ENCODE measurements around the gene CRISPLD2. TPM values are rescaled to one million over a fixed set of nuclear protein-coding genes. Genes with fewer than 3 reads are reported as not detected.
"Not testable (repeated sequence)": the region's sequence is repeated elsewhere in the genome, so short reads cannot be mapped to it uniquely, and the experiment has no call there.

The CRISPLD2 gene
- total RNA-seq, 4 donors from 2014 or later: 6.0 to 166 (median 24.2) TPM

DNA sequence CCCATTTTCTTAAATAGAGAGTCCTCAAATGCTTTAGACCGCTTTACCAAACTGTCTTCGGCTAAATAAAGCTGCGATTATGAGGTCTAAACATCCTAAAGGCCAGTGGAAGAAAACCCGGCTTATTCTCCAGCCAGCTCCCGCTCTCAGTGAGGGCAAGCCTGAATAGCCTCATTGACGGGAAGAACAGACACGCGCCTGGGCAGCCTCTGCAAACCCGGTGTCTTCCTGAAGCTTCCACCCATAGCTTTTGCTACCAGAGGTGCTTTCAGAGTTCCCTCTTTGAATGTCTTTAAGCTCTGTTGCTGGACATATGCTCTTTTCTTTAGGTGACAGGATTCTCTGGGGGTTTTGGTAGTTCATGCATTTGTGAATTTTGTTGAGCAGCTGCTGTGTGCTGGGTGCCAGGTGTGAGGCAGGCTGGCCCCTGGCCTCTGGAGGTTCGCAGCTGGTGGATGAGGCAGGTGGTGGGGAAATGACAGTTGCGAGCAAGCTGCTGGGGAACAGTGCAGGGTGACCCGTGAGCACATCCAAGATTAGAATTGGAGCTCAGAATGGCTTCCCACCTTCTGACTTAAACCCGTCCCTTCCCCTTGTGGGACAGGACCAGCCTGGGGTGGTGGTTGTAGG is 44.7 kb downstream of the CRISPLD2 start:
- intact Hi-C loops (cut with DNase I): no loop called here
- WGBS, 2 donors: 82 to 83% methylated on average over 11 to 13 of the region's 13 CpGs
- H3K4me3 ChIP-seq: no peak overlapping the region
- TF ChIP-seq POLR2A (IDR thresholded peaks at IDR 0.05): no peak
- TF ChIP-seq, protein P1, sequence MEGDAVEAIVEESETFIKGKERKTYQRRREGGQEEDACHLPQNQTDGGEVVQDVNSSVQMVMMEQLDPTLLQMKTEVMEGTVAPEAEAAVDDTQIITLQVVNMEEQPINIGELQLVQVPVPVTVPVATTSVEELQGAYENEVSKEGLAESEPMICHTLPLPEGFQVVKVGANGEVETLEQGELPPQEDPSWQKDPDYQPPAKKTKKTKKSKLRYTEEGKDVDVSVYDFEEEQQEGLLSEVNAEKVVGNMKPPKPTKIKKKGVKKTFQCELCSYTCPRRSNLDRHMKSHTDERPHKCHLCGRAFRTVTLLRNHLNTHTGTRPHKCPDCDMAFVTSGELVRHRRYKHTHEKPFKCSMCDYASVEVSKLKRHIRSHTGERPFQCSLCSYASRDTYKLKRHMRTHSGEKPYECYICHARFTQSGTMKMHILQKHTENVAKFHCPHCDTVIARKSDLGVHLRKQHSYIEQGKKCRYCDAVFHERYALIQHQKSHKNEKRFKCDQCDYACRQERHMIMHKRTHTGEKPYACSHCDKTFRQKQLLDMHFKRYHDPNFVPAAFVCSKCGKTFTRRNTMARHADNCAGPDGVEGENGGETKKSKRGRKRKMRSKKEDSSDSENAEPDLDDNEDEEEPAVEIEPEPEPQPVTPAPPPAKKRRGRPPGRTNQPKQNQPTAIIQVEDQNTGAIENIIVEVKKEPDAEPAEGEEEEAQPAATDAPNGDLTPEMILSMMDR (IDR thresholded peaks at IDR 0.05): no peak
- H3K27ac ChIP-seq: peak overlapping the region in 2 of 4 donors; percentile 24 to 36
- peaks cover 0 to 10% (median 4%) of the 10 kb centered on the region in 3 donors for H3K9me3 ChIP-seq
- no peaks in the 10 kb centered on the region for H3K27me3 ChIP-seq
- no peak for DNase-seq
- peaks cover 0 to 71% (median 7%) of the 10 kb centered on the region in 3 donors for H3K36me3 ChIP-seq
- H3K4me1 ChIP-seq: peaks cover 0 to 6% (median 0%) of the 10 kb centered on the region in 3 donors

GRCh38 chr16:84867696-84868095 is 47.9 kb downstream of the CRISPLD2 start:
- WGBS, 2 donors: 82% methylated on average over 7 to 9 of the region's 9 CpGs
- H3K27ac ChIP-seq: no peak overlapping the region
- H3K9me3 ChIP-seq: no peaks in the 10 kb centered on the region
- intact Hi-C loops (cut with DNase I): no loop called here
- H3K36me3 ChIP-seq: peaks cover 0 to 60% (median 7%) of the 10 kb centered on the region in 3 donors
- no peak for DNase-seq
- peaks cover 0 to 6% (median 0%) of the 10 kb centered on the region in 3 donors for H3K4me1 ChIP-seq
- TF ChIP-seq, protein P1 (IDR thresholded peaks at IDR 0.05): no peak
- no peak for TF ChIP-seq POLR2A (IDR thresholded peaks at IDR 0.05)
- no peak overlapping the region for H3K4me3 ChIP-seq
- no peaks in the 10 kb centered on the region for H3K27me3 ChIP-seq

DNA sequence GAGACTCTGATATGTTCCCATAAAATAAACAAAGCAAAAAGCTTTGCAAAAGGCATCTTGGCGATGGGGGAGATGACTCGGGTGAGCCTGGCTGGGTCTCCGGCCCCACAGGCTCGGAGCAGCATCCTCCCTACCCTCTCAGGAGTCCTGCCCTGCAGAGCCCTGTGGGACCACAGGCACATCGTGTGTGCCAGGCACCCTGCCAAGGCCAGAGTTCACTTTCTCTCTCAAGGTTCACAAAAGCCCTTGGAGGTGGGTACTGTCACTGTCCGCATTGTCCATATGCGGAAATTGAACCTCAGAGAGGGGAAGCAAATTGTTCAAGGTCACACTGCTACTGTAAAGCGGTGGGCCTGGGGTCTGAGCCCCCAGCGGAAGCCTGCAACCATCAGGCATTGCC is 48.5 kb downstream of the CRISPLD2 start:
- peak overlapping the region in 1 of 4 donors; percentile 5 for H3K27ac ChIP-seq
- 79 to 93% methylated on average over 6 to 8 of the region's 9 CpGs for WGBS, 2 donors
- H3K4me1 ChIP-seq: peaks cover 0 to 2% (median 0%) of the 10 kb centered on the region in 3 donors
- no peak overlapping the region for H3K4me3 ChIP-seq
- H3K36me3 ChIP-seq: peaks cover 0 to 58% (median 7%) of the 10 kb centered on the region in 3 donors
- intact Hi-C loops (cut with DNase I): no loop called here
- no peaks in the 10 kb centered on the region for H3K27me3 ChIP-seq
- no peaks in the 10 kb centered on the region for H3K9me3 ChIP-seq
- no peak for TF ChIP-seq POLR2A (IDR thresholded peaks at IDR 0.05)
- TF ChIP-seq, protein P1 (IDR thresholded peaks at IDR 0.05): no peak
- DNase-seq: no peak

- no peaks in the 10 kb centered on the region for H3K4me1 ChIP-seq
- intact Hi-C loops (cut with DNase I): no loop called here
- no peak overlapping the region for H3K27ac ChIP-seq
- no peak overlapping the region for H3K4me3 ChIP-seq
- H3K36me3 ChIP-seq: peaks cover 0 to 61% (median 7%) of the 10 kb centered on the region in 3 donors
- H3K27me3 ChIP-seq: no peaks in the 10 kb centered on the region
- DNase-seq: no peak
- TF ChIP-seq, protein P1 (IDR thresholded peaks at IDR 0.05): no peak
- TF ChIP-seq POLR2A (IDR thresholded peaks at IDR 0.05): no peak
- WGBS, 2 donors: 83 to 91% methylated on average over 15 of the region's 17 CpGs
- H3K9me3 ChIP-seq: no peaks in the 10 kb centered on the region
Observed at GRCh38 chr16:84868829-84869472, 49.2 kb downstream of the CRISPLD2 start.

- 88 to 91% methylated on average over 9 to 11 of the region's 15 CpGs for WGBS, 2 donors
- DNase-seq: no peak
- peaks cover 0 to 66% (median 7%) of the 10 kb centered on the region in 3 donors for H3K36me3 ChIP-seq
Observed at GRCh38 chr16:84869473-84869845, 49.7 kb downstream of the CRISPLD2 start.

GRCh38 chr16:84872971-84873370 is 53.2 kb downstream of the CRISPLD2 start:
- H3K36me3 ChIP-seq: peaks cover 0 to 66% (median 7%) of the 10 kb centered on the region in 3 donors
- 82 to 94% methylated on average over 9 of the region's 17 CpGs for WGBS, 2 donors
- H3K9me3 ChIP-seq; H3K27me3 ChIP-seq; DNase-seq; H3K27ac ChIP-seq; H3K4me1 ChIP-seq; intact Hi-C loops (cut with DNase I); H3K4me3 ChIP-seq: not testable (repeated sequence)

More at GRCh38 chr16:84869473-84869845, 49.7 kb downstream of the CRISPLD2 start:
- no peak overlapping the region for H3K27ac ChIP-seq
- H3K4me3 ChIP-seq: no peak overlapping the region
- intact Hi-C loops (cut with DNase I): no loop called here
- H3K9me3 ChIP-seq: no peaks in the 10 kb centered on the region
- H3K4me1 ChIP-seq: no peaks in the 10 kb centered on the region
- H3K27me3 ChIP-seq: no peaks in the 10 kb centered on the region
- TF ChIP-seq, protein P1 (IDR thresholded peaks at IDR 0.05): no peak
- TF ChIP-seq POLR2A (IDR thresholded peaks at IDR 0.05): no peak
